ENCODE data around the gene NPFF. TPM values are rescaled to one million over a fixed set of nuclear protein-coding genes. Genes with fewer than 3 reads are reported as not detected.
"Not testable (repeated sequence)": the region's sequence is repeated elsewhere in the genome, so short reads cannot be mapped to it uniquely, and the experiment has no call there.

The NPFF gene
- total and polyA plus RNA-seq, 4 donors, result not detected

DNA sequence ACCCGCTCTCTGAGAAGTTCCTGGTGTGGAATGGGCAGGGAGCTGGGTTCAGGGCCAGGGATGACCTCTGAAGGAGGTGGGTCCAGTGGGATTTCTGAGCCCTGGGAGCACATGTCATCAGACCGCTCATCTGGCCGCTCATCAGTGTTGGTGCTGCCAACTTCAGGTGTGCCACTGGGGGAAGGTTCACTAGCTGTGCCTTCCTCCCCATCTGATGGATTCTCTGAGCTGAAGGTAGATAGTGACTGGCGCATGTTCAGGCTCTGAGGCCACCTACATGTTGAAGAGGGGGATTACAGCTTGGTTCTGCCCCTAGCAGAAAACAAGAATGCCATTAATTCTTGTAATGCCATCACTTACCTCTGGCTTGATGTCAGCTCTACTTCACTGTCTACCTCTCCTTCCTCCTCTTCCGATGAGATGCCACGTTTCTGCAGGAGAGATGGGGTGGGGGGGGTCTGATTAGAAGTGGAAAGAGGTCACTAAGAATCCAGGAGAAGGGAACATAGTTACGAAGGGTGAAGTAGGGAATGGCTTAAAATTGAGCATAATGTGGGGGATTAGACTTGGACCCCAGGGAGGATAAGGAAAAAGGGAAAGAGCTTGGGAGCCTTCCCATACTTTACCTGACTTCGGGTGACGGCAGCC is 25.2 kb downstream of the NPFF start:
- H3K9ac ChIP-seq (ENCODE audit: low read depth in 1 of 2, low read length in 2 of 2), result no peak overlapping the region
- H3K9me3 ChIP-seq (ENCODE audit: control insufficient read depth in 4 of 4, low read length in 3 of 4), result no peaks in the 10 kb centered on the region
- no peak overlapping the region for H3K27ac ChIP-seq (ENCODE audit: low read depth in 1 of 2, low read length in 2 of 2)
- no peaks in the 10 kb centered on the region for H3K4me1 ChIP-seq (ENCODE audit: control insufficient read depth in 4 of 4, insufficient read depth in 4 of 4, low read length in 3 of 4)
- TF ChIP-seq RXRA (IDR thresholded peaks at IDR 0.05) (no peak), HNF4A (conservative IDR thresholded peaks at IDR 0.05) (no peak), NR2F2 (IDR thresholded peaks at IDR 0.05) (no peak), HNF4G (IDR thresholded peaks at IDR 0.05) (no peak), FOXA2 (IDR thresholded peaks at IDR 0.05) (no peak), FOXA1 (IDR thresholded peaks at IDR 0.05) (no peak), SP1 (IDR thresholded peaks at IDR 0.05) (no peak), GABPA (IDR thresholded peaks at IDR 0.05 in 1 of 2, conservative IDR thresholded peaks at IDR 0.05 in 1 of 2) (no peak), EGR1 (IDR thresholded peaks at IDR 0.05; ENCODE audit: low read depth in 2 of 2) (no peak), JUND (IDR thresholded peaks at IDR 0.05) (no peak)
- TF ChIP-seq, protein P1, sequence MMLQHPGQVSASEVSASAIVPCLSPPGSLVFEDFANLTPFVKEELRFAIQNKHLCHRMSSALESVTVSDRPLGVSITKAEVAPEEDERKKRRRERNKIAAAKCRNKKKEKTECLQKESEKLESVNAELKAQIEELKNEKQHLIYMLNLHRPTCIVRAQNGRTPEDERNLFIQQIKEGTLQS (IDR thresholded peaks at IDR 0.05), result no peak
- TF ChIP-seq, protein P2, sequence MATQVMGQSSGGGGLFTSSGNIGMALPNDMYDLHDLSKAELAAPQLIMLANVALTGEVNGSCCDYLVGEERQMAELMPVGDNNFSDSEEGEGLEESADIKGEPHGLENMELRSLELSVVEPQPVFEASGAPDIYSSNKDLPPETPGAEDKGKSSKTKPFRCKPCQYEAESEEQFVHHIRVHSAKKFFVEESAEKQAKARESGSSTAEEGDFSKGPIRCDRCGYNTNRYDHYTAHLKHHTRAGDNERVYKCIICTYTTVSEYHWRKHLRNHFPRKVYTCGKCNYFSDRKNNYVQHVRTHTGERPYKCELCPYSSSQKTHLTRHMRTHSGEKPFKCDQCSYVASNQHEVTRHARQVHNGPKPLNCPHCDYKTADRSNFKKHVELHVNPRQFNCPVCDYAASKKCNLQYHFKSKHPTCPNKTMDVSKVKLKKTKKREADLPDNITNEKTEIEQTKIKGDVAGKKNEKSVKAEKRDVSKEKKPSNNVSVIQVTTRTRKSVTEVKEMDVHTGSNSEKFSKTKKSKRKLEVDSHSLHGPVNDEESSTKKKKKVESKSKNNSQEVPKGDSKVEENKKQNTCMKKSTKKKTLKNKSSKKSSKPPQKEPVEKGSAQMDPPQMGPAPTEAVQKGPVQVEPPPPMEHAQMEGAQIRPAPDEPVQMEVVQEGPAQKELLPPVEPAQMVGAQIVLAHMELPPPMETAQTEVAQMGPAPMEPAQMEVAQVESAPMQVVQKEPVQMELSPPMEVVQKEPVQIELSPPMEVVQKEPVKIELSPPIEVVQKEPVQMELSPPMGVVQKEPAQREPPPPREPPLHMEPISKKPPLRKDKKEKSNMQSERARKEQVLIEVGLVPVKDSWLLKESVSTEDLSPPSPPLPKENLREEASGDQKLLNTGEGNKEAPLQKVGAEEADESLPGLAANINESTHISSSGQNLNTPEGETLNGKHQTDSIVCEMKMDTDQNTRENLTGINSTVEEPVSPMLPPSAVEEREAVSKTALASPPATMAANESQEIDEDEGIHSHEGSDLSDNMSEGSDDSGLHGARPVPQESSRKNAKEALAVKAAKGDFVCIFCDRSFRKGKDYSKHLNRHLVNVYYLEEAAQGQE (IDR thresholded peaks at IDR 0.05), result no peak
- TF ChIP-seq, protein P3, sequence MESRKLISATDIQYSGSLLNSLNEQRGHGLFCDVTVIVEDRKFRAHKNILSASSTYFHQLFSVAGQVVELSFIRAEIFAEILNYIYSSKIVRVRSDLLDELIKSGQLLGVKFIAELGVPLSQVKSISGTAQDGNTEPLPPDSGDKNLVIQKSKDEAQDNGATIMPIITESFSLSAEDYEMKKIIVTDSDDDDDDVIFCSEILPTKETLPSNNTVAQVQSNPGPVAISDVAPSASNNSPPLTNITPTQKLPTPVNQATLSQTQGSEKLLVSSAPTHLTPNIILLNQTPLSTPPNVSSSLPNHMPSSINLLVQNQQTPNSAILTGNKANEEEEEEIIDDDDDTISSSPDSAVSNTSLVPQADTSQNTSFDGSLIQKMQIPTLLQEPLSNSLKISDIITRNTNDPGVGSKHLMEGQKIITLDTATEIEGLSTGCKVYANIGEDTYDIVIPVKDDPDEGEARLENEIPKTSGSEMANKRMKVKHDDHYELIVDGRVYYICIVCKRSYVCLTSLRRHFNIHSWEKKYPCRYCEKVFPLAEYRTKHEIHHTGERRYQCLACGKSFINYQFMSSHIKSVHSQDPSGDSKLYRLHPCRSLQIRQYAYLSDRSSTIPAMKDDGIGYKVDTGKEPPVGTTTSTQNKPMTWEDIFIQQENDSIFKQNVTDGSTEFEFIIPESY (IDR thresholded peaks at IDR 0.05), result no peak
- TF ChIP-seq, protein P4, sequence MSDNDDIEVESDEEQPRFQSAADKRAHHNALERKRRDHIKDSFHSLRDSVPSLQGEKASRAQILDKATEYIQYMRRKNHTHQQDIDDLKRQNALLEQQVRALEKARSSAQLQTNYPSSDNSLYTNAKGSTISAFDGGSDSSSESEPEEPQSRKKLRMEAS (IDR thresholded peaks at IDR 0.05), result no peak
- TF ChIP-seq, protein P5, sequence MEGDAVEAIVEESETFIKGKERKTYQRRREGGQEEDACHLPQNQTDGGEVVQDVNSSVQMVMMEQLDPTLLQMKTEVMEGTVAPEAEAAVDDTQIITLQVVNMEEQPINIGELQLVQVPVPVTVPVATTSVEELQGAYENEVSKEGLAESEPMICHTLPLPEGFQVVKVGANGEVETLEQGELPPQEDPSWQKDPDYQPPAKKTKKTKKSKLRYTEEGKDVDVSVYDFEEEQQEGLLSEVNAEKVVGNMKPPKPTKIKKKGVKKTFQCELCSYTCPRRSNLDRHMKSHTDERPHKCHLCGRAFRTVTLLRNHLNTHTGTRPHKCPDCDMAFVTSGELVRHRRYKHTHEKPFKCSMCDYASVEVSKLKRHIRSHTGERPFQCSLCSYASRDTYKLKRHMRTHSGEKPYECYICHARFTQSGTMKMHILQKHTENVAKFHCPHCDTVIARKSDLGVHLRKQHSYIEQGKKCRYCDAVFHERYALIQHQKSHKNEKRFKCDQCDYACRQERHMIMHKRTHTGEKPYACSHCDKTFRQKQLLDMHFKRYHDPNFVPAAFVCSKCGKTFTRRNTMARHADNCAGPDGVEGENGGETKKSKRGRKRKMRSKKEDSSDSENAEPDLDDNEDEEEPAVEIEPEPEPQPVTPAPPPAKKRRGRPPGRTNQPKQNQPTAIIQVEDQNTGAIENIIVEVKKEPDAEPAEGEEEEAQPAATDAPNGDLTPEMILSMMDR (IDR thresholded peaks at IDR 0.05; ENCODE audit: low read depth, low read length, missing input control), result no peak
- no peak for DNase-seq (ENCODE audit: low spot score)
- no peaks in the 10 kb centered on the region for H3K27me3 ChIP-seq (ENCODE audit: control insufficient read depth in 4 of 4, insufficient read depth in 4 of 4, low read length in 3 of 4)
- no peak overlapping the region for H3K4me3 ChIP-seq (ENCODE audit: low read depth in 1 of 3, low read length in 3 of 3)
- 89% methylated on average over 9 of the region's 9 CpGs for WGBS
- H3K36me3 ChIP-seq (ENCODE audit: control insufficient read depth in 4 of 4, insufficient read depth in 3 of 4, low read depth in 1 of 4, low read length in 3 of 4), result peaks cover 4 to 56% (median 43%) of the 10 kb centered on the region in 4 donors

DNA sequence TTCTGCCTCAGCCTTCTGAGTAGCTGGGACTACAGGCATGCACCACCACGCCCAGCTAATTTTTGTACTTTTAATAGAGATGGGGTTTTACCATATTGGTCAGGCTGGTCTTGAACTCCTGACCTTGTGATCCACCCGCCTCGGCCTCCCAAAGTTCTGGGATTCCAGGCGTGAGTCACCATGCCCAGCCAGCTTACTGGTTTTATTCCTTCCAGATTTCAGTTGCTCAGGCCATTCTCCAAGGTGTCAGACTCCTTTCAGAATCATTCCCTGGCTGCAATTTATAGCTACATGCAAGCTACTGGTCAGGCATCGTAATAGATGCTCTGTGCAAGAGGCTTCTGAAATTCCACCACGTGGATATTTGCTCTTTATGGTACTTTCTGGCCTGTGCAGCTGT is 25.8 kb downstream of the NPFF start:
- H3K27ac ChIP-seq (ENCODE audit: low read depth in 1 of 2, low read length in 2 of 2); H3K27me3 ChIP-seq (ENCODE audit: control insufficient read depth in 4 of 4, insufficient read depth in 4 of 4, low read length in 3 of 4); DNase-seq (ENCODE audit: low spot score); H3K4me3 ChIP-seq (ENCODE audit: low read depth in 1 of 3, low read length in 3 of 3); H3K9ac ChIP-seq (ENCODE audit: low read depth in 1 of 2, low read length in 2 of 2); H3K4me1 ChIP-seq (ENCODE audit: control insufficient read depth in 4 of 4, insufficient read depth in 4 of 4, low read length in 3 of 4); H3K9me3 ChIP-seq (ENCODE audit: control insufficient read depth in 4 of 4, low read length in 3 of 4): not testable (repeated sequence)
- 83% methylated on average over 6 of the region's 6 CpGs for WGBS
- peaks cover 4 to 62% (median 48%) of the 10 kb centered on the region in 4 donors for H3K36me3 ChIP-seq (ENCODE audit: control insufficient read depth in 4 of 4, insufficient read depth in 3 of 4, low read depth in 1 of 4, low read length in 3 of 4)

All from liver (tissue), 9 donors.